DMS114 treated with DMSO at 0.1 percent for 48 hours (cell line): Measurements from ENCODE around the gene GNAQ.
"Not testable (repeated sequence)": the region's sequence is repeated elsewhere in the genome, so short reads cannot be mapped to it uniquely, and the experiment has no call there.

Experiments used
- DNase-seq: peaks from one replicate; lab custom pipeline; 2025; ENCODE audit not compliant: unreplicated experiment; lab: John Stamatoyannopoulos, UW

Gene GNAQ

GRCh38 chr9:77881634-77882033, 150.0 kb downstream of the GNAQ start:
- DNase-seq: not testable (repeated sequence)

GRCh38 chr9:77881111-77881510, 150.5 kb downstream of the GNAQ start:
- no peak for DNase-seq

GRCh38 chr9:77879437-77879943, 152.1 kb downstream of the GNAQ start:
- DNase-seq: no peak

GRCh38 chr9:77878793-77879192, 152.8 kb downstream of the GNAQ start:
- not testable (repeated sequence) for DNase-seq

GRCh38 chr9:77877976-77878375, 153.6 kb downstream of the GNAQ start:
- no peak for DNase-seq

- no peak for DNase-seq
Observed at GRCh38 chr9:77876590-77876989, 155.0 kb downstream of the GNAQ start.

GRCh38 chr9:77876091-77876490, 155.5 kb downstream of the GNAQ start:
- no peak for DNase-seq

- no peak for DNase-seq
Observed at GRCh38 chr9:77872863-77873262, 158.7 kb downstream of the GNAQ start.

- DNase-seq: no peak
Observed at GRCh38 chr9:77872177-77872576, 159.4 kb downstream of the GNAQ start.

GRCh38 chr9:77871483-77871882, 160.1 kb downstream of the GNAQ start:
- DNase-seq: no peak

GRCh38 chr9:77866878-77867277, 164.7 kb downstream of the GNAQ start:
- no peak for DNase-seq

GRCh38 chr9:77865385-77866047, 166.1 kb downstream of the GNAQ start:
- DNase-seq: no peak

GRCh38 chr9:77864211-77864889, 167.3 kb downstream of the GNAQ start:
- DNase-seq: no peak

- not testable (repeated sequence) for DNase-seq
Observed at GRCh38 chr9:77863638-77864037, 168.0 kb downstream of the GNAQ start.

- DNase-seq: not testable (repeated sequence)
Observed at GRCh38 chr9:77860953-77861352, 170.7 kb downstream of the GNAQ start.

- DNase-seq: no peak
Observed at GRCh38 chr9:77857513-77858259, 173.9 kb downstream of the GNAQ start.

- DNase-seq: no peak
Observed at GRCh38 chr9:77856615-77857014, 175.0 kb downstream of the GNAQ start.

GRCh38 chr9:77854916-77855311, 176.7 kb downstream of the GNAQ start:
- no peak for DNase-seq

- no peak for DNase-seq
Observed at GRCh38 chr9:77854258-77854915, 177.2 kb downstream of the GNAQ start.

- DNase-seq: no peak
Observed at GRCh38 chr9:77853716-77854115, 177.9 kb downstream of the GNAQ start.

- no peak for DNase-seq
Observed at GRCh38 chr9:77851882-77852595, 179.6 kb downstream of the GNAQ start.
